ENCODE results near the gene ZBTB9.

Gene ZBTB9

DNA sequence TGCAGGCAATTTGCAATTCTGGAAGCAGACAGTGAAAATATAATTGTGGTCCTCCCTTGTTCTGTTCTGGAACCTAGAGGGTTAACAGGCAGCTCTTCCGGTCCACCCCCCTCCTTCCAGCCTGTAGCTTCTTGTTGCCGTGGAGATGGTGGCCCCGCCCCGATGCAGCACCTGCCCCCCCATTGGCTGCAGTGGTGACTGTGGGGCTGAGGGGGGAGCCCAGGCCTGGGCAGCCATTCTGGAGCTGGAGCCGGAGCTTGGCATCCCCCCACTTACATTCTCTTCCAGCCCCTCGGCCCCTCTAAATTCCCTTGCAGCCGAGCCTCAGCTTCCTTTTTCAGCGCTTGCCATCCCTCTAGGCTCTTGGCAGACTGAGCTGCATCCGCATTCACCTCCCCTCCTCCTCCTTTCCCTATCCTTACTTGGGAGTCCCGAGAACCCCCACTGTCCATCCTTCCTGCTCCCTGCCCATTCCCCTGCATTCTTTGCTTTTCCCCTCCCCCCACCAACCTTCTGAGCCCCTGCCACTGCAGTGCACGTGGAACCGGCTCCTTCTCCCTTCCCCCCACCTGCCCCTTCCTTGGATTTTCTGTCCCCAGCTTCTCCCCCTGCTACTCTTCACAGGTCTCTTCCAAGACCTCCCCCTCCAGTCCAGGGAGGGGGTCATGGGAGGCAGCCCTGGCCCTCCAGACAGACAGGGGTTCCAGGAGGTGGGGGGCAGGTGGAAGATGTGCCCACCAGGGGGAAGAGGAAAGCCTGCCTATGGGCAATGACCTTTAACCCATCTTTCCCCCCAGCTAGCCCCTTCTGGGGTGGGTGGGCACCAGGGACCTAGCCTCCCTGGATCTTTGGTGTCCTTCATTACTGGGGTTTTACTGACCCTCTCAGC lies 23.1 kb upstream of the ZBTB9 start:
- DNase-seq = peak; percentile 16 to 92 (median 75)

DNA sequence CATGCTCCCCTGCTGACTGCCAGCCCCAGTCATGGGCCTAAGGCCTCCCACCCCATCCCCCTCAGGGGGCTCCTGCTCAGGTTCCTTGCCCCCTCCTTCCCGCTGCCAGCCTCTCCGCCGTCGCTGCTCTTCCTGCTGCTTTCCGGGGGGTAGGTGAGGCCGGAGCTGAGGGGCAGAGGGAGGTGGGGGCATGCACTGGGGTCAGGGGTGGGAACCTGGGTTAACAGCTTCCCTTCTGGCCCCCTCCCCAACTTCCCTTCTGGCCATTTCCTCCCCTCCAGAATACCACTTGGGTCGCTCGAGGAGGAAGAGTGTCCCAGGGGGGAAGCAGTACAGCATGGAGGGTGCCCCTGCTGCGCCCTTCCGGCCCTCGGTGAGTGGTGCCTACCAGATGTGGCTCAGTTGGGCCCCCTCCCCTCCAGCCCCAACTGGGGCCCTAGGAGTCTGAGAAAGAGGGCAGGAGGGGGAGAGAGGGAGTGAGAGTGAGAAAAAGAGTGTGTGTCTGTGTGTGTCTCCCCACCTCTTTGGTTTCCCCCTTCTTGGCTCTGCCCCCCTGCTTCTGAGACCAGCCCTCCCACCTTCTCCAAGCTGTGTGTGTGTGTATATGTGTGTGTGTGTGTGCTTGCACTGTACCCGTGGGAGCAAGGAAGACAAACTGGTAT lies 22.4 kb upstream of the ZBTB9 start:
- DNase-seq = no peak

DNA sequence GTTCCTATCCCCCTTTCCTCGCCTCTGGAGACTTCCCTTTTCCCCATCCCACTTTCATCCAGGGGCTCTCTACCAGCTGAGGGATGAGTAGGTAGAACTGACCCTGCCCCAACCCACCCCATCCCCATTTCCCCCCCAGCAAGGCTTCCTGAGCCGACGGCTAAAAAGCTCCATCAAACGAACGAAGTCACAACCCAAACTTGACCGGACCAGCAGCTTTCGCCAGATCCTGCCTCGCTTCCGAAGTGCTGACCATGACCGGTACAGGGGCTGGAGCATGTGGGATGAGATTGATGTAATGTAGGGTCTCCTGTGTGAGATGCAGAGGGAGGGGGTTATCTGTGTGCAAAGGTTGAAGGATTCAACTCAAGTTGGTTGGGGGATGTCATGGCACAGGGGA lies 21.8 kb upstream of the ZBTB9 start:
- no peak for DNase-seq

DNA sequence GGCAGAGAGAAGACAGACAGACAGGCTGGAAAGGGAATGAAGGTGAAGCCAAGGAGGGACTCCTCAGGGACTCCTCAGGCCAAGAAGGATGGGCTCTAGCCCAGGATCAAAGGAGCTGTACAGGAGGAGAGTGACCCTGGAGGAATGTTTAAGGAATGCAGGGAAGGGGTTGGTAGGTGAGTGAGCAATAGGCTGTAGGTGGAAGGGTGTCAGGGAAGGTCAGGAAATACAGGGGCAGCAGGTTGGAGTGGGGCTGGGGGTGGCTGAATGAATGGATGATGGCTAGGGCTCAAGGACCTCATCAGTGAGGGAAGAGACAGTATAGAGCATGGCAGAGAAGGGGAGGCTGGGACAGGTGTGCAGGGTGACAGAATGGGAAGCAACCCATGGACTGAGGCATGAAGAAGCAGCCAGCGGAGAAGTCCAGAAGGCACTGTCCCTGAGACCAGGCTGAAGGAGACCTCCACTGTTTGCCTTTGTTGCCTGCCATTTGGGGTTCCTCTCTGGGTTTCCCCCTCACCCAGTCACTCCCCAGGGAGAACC lies 21.3 kb upstream of the ZBTB9 start:
- no peak for DNase-seq

DNA sequence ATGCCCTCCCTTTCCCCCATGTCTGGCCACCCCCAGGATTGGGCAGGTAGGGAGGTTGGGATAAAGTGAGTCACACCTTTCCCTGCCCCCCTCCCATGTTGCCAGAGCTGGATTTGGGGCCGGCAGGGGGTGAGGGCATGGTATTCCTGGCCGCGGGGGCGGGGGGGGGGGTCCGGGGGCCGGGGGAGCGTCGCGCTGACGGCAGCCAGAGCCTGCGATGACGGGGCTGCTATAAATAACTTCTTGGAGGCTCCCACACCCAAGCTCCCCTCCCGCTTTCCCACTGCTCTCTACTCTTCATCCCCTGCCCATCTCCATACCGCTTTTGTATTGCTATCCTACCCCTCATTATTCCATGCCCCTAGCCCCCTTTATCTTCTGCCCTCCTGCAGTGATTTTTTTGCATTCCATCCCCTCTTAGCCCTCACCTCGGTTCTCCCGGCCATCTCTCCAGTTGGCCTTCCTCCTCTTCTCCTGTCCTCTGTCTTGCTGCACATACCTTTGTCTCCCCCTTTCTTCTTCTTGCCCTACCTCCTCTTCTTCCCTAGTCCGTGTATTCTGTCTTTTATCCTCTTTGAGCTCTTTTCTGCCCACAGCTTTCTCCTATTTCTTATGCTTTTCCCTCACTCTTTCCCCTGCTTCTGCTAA lies 20.7 kb upstream of the ZBTB9 start:
- peak in 1 of 58 donors; percentile 28 for DNase-seq

DNA sequence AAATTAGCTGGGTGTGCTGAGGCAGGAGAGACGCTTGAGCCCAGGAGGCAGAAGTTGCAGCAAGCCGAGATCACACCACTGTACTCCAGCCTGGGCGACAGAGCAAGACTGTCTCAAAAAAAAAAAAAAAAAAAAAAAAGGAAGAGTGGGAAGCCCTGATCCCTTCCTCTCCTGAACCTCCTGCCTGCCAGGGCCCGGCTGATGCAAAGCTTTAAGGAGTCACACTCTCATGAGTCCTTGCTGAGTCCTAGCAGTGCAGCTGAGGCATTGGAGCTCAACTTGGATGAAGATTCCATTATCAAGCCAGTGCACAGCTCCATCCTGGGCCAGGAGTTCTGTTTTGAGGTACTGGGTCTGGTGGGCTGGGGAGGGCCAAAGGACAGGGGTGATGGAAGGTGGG lies 19.4 kb upstream of the ZBTB9 start:
- no peak for DNase-seq

DNA sequence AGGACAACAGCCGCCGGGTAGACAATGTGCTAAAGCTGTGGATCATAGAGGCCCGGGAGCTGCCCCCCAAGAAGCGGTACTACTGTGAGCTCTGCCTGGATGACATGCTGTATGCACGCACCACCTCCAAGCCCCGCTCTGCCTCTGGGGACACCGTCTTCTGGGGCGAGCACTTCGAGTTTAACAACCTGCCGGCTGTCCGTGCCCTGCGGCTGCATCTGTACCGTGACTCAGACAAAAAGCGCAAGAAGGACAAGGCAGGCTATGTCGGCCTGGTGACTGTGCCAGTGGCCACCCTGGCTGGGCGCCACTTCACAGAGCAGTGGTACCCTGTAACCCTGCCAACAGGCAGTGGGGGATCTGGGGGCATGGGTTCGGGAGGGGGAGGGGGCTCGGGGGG lies 16.7 kb upstream of the ZBTB9 start:
- DNase-seq = no peak

DNA sequence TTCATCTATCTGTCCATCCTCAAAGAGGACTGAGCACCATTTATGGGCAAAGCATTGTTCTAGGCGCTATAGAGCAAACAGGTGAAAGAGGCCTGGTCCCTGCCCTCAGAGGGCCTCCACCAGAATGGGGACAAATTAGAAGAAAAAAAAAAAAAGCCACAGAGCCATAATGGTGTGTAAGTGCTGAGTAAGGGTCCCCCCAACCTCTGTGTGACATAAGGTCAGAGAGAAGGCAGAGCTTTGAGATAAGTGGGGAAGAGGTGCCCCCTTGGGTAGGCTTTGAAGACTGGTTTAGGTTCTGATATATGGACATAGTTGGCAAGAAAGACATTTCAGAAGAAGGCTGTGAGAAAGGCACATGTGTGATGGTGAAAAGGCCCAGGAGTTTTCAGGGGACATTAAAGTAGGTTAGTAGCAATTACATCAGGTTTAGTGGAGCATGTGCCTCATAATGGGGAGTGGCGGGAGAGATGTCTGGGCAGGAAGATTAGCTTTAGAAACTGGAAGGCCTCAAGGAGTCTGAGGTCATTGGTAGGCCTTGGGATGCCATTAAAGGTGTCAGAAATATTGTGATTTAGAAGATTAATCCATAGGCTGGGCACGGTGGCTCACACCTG lies 15.3 kb upstream of the ZBTB9 start:
- no peak for DNase-seq

DNA sequence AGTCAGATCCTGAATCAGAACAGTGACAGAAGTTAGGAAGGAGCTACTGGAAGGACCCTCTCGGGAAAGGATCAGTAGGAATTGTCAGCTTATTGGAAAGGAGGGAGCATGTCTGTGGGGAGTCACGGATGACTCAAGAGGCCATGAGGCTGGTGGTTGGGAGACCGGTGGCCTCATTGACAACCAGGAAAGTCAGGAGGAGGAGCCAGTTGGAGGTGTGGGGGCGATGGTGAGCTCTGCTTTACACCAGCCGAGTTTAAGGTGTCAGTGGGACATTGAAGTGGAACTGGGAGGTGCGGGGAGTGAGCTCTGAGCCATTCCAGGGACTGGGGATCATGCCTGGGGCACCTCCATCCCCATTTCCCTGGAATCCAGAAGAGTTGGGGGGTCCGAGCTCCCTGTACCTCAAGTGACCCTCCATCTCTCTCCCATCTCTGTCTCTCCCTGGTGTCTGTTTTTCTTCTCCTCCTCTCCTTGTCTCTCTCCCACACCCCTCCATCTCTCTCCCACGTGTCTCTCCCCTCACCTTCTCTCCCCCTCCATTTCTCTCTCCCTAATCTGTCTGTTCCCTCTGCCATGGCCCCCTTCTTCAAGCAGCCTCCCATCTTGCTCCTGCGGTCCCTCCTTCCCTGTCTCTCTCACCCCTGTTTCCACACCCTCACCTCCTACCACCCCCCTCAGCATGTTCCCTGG lies 14.3 kb upstream of the ZBTB9 start:
- DNase-seq = peak in 1 of 58 donors; percentile 9

DNA sequence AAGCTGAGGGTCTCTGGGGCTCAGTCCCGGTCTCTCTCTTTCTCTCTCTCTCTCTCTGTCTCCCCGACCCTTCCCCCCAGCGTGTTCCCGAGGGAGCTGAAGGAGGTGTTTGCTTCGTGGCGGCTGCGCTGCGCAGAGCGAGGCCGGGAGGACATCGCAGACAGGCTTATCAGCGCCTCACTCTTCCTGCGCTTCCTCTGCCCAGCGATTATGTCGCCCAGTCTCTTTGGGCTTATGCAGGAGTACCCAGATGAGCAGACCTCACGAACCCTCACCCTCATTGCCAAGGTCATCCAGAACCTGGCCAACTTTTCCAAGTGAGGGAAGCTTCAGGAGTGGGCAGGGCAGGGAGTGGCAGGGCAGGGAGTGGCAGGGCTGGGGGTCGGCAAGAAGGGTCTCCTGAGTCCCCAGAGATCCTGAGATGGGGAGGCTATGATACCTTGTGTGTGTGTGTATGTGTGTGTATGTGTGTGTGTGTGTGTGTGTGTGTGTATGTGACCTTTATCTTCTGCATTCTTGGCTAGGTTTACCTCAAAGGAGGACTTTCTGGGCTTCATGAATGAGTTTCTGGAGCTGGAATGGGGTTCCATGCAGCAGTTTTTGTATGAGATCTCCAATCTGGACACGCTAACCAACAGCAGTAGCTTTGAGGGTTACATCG lies 13.6 kb upstream of the ZBTB9 start:
- no peak for DNase-seq

DNA sequence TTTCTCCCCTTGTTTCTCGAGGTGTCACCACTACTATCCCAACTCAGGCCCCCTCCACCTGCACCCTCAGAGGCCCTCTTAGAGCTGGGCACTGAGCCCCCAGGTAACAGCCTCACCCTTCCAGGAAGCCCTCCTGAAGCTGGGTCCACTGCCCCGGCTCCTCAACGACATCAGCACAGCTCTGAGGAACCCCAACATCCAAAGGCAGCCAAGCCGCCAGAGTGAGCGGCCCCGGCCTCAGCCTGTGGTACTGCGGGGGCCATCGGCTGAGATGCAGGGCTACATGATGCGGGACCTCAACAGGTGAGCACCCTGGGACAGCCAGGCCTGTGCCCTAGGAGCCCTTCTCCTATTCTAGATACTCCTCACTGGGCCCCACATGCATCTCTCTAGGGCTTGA lies 12.9 kb upstream of the ZBTB9 start:
- no peak for DNase-seq

DNA sequence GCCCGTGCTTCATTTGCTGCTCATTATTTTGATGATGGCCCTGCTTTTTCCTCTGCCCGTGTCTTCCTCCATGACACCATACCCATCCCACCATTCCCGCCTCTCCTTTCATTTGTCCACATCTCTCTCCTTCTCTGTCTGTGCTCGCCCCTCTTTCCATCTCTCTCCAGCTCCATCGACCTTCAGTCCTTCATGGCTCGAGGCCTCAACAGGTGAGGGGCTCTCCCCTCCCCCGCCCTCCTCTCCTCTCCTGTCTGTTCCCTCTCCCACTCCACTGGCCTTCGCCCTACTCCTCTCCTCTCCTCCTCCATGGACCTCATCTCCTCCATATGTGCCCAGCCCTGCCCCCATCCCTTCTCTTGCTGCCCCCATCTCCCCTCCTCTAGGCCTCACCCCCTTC lies 12.1 kb upstream of the ZBTB9 start:
- DNase-seq = no peak

DNA sequence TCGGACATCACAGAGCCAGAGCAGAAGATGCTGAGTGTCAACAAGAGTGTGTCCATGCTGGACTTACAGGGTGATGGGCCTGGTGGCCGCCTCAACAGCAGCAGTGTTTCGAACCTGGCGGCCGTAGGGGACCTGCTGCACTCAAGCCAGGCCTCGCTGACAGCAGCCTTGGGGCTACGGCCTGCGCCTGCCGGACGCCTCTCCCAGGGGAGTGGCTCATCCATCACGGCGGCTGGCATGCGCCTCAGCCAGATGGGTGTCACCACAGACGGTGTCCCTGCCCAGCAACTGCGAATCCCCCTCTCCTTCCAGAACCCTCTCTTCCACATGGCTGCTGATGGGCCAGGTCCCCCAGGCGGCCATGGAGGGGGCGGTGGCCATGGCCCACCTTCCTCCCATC lies 11.4 kb upstream of the ZBTB9 start:
- DNase-seq = no peak

DNA sequence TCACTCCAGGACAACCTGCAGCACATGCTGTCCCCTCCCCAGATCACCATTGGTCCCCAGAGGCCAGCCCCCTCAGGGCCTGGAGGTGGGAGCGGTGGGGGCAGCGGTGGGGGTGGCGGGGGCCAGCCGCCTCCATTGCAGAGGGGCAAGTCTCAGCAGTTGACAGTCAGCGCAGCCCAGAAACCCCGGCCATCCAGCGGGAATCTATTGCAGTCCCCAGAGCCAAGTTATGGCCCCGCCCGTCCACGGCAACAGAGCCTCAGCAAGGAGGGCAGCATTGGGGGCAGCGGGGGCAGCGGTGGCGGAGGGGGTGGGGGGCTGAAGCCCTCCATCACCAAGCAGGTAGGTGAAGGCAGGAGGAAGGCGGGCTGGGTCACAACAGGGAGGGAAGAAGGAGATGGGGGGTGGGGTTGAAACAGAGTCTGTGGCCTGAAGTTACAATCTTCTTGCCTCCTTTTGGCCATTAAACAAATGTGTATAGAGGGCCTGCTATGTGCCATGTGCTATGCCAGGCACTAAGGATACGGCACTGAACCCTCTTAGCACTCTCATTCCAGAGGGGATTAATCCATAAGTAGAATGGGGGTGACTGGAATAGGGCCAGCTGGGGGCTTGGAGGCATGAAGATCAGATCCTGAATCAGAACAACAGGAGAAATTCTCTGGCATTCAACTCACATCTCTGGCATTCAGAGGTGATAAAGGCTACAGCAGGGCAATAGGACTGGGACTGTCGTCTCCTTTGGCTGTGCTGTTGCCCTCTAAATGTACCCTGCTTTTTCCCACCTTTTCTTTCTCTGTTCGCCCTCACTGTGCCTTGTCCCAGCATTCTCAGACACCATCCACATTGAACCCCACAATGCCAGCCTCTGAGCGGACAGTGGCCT lies 10.5 kb upstream of the ZBTB9 start:
- no peak for DNase-seq

DNA sequence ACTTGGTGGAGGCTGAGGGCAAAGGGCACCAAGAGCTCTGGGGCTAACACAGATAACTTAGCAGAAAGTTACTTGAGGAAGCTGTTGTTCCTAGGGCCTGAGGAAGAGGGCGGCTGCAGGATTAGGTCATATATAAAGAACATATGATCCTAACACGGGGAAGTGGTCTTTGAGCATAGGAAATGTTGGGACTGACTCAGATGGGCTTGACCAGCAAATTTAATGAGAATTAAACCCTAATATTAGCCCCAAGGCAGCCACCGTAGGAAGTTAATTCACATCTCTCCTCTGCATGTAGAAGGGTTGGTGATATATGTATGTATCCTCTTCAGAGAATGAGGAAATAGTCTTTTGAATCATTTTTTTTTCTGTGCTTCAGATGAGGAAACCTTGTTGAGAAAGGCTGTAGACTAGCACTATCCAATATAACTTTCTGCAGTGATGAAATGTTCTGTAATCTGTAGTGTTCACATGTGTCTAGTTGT lies 9.2 kb upstream of the ZBTB9 start:
- DNase-seq = no peak

DNA sequence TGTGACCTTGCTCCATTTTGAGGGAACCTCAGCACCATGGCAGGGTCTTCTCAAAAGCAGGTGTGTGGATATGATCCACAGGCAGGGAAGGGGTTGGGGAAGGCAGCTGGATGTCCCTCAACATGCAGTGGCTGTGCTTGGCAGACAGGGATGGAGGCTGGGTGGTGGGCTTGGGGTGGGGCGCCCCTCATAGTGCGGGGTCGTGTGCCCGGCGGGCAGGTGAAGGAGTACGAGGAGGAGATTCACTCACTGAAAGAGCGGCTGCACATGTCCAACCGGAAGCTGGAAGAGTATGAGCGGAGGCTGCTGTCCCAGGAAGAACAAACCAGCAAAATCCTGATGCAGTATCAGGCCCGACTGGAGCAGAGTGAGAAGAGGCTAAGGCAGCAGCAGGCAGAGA lies 8.0 kb upstream of the ZBTB9 start:
- no peak for DNase-seq

DNA sequence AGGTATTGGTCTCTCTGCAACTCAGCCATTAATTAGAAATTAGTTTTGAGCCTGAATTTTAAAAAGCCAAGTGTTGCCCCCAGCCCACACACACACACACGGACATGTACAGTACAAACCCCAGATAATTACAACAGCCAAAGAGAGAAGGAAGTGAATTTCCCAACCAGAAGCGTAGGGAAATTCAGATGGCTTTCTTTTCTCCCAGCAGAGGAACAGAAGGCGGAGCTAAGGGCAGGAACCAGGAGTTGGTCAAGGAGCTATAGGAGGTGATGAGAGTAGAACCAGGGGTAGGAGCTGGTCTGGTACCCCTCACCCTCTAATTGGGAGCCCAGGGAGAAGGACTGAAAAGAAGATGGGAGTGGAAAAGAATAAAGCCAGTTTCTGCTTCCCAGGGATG lies 3.9 kb upstream of the ZBTB9 start:
- no peak for DNase-seq

DNA sequence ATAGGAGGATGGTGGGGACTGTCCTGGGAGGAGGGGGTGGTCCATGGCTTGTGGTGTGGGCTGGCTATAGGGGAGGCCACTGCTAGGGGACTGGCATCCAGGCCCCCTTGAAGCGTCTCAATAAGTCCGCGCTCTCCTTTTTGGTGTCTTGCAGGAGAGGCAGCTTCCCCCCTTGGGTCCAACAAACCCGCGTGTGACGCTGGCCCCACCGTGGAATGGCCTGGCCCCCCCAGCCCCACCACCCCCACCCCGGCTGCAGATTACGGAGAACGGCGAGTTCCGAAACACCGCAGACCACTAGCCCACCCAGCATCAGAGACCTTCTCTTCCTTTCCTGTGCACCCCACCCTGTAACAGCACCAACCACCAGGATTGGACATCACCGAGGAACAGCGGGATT lies 2.8 kb upstream of the ZBTB9 start:
- DNase-seq = no peak

DNA sequence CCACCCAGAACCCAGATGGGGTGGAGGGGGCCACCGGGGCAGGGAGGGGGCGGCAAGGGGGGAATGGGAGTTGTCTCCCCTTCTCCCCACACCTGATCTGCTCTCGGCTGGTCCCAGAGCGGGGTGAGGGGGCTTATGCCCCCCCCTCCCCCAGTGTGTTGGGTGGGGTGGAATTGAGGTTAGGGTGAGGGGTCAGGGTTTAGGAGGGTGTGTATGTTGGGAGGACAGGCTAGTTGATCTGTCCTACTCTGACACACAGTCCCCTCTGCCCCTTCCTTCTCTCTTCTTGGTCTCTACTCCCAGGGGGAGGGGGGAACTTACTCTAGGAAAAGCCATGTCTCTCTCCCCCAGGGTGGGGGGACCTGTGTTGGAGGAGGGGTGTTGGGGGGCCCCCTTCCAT lies 1.9 kb upstream of the ZBTB9 start:
- DNase-seq = no peak
